ENCODE results near the gene DARS1.

Gene DARS1

DNA sequence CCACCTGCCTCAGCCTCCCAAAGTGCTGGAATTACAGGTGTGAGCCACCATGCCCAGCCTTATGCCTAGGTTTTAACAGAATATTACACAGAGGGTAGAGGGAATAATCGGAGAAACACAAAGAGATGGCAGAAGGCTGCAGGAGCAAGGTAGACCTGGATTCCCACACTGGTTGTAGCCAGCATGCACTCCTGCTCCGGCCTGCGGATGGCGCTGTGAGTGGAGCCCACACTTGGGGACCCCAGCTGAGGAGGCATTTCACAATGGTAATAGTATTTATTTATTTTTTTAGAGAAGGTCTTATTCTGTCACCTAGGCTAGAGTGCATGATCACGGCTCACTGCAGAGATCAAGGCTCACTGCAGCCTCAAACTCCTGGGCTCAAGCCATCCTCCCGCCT lies 38.8 kb upstream of the DARS1 start:
- H3K27me3 ChIP-seq (ENCODE audit: low read depth, low read length): no peaks in the 10 kb centered on the region
- H3K4me3 ChIP-seq (ENCODE audit: low read depth in 1 of 2, low read length in 2 of 2): no peak overlapping the region
- no peaks in the 10 kb centered on the region for H3K9me3 ChIP-seq (ENCODE audit: control insufficient read depth in 1 of 2, low read length in 2 of 2)
- no peak overlapping the region for H3K27ac ChIP-seq (ENCODE audit: low read length)
- peaks cover 0 to 3% of the 10 kb centered on the region in 2 donors for H3K4me1 ChIP-seq (ENCODE audit: control insufficient read depth in 1 of 2, insufficient read depth in 2 of 2, low read length in 2 of 2)
- H3K36me3 ChIP-seq (ENCODE audit: control insufficient read depth in 1 of 2, insufficient read depth in 2 of 2, low read length in 2 of 2): no peaks in the 10 kb centered on the region

DNA sequence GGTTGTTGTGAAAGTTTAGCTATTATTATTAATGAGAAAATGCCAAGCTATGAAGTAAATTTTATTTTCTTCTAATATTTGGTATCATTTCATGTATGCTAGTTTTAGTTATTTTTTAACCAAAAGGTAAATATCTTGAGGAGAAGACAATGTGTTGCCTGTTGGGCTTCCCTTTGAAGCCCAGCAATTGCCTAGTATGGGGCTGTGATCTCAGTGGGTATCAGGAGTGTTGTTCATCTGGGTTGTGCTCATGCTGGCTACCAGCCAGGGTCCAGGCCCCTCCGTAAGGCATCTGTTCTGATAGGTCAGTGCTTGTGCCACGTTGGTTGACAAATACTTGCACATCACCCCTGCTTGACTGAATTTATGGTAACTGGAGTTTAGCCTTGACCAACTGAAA lies 38.0 kb upstream of the DARS1 start:
- Histone ChIP-seq H3K4me3 (ENCODE audit: low read depth in 1 of 2, low read length in 2 of 2) (no peak overlapping the region), H3K27me3 (ENCODE audit: low read depth, low read length) (no peaks in the 10 kb centered on the region), H3K4me1 (ENCODE audit: control insufficient read depth in 1 of 2, insufficient read depth in 2 of 2, low read length in 2 of 2) (peaks cover 0 to 3% of the 10 kb centered on the region in 2 donors), H3K9me3 (ENCODE audit: control insufficient read depth in 1 of 2, low read length in 2 of 2) (no peaks in the 10 kb centered on the region), H3K27ac (ENCODE audit: low read length) (no peak overlapping the region), H3K36me3 (ENCODE audit: control insufficient read depth in 1 of 2, insufficient read depth in 2 of 2, low read length in 2 of 2) (no peaks in the 10 kb centered on the region)

GRCh38 chr2:136022396-136023146 lies 37.1 kb upstream of the DARS1 start:
- Histone ChIP-seq H3K4me1 (ENCODE audit: control insufficient read depth in 1 of 2, insufficient read depth in 2 of 2, low read length in 2 of 2) (peaks cover 0 to 3% of the 10 kb centered on the region in 2 donors), H3K27me3 (ENCODE audit: low read depth, low read length) (no peaks in the 10 kb centered on the region), H3K27ac (ENCODE audit: low read length) (no peak overlapping the region), H3K4me3 (ENCODE audit: low read depth in 1 of 2, low read length in 2 of 2) (no peak overlapping the region), H3K36me3 (ENCODE audit: control insufficient read depth in 1 of 2, insufficient read depth in 2 of 2, low read length in 2 of 2) (no peaks in the 10 kb centered on the region), H3K9me3 (ENCODE audit: control insufficient read depth in 1 of 2, low read length in 2 of 2) (no peaks in the 10 kb centered on the region)

DNA sequence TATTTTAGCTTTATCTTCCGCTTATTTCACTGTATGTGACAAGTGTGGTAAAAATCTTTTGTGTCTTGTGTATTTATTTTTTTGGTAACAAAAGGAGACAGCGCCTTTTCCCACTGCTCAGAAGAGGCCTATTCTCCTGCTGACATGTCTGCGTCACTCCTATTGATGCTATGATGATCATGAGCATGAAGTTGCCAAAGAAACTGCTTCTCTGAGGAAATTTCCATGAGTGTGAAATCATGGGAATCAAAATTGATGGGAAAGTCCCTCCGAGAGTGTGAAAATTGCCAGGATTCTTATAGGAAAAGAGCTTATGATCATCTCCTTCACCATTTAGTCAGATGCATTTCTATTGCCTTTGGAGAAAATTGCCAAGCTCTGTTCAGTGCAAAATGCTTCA lies 36.5 kb upstream of the DARS1 start:
- Histone ChIP-seq H3K4me1 (ENCODE audit: control insufficient read depth in 1 of 2, insufficient read depth in 2 of 2, low read length in 2 of 2) (peaks cover 0 to 3% of the 10 kb centered on the region in 2 donors), H3K27ac (ENCODE audit: low read length) (no peak overlapping the region), H3K36me3 (ENCODE audit: control insufficient read depth in 1 of 2, insufficient read depth in 2 of 2, low read length in 2 of 2) (no peaks in the 10 kb centered on the region)

GRCh38 chr2:136021406-136021805 lies 36.0 kb upstream of the DARS1 start:
- Histone ChIP-seq H3K27ac (ENCODE audit: low read length) (no peak overlapping the region), H3K4me1 (ENCODE audit: control insufficient read depth in 1 of 2, insufficient read depth in 2 of 2, low read length in 2 of 2) (peaks cover 0 to 3% of the 10 kb centered on the region in 2 donors), H3K36me3 (ENCODE audit: control insufficient read depth in 1 of 2, insufficient read depth in 2 of 2, low read length in 2 of 2) (no peaks in the 10 kb centered on the region), H3K9me3 (ENCODE audit: control insufficient read depth in 1 of 2, low read length in 2 of 2) (no peaks in the 10 kb centered on the region), H3K4me3 (ENCODE audit: low read depth in 1 of 2, low read length in 2 of 2) (no peak overlapping the region), H3K27me3 (ENCODE audit: low read depth, low read length) (no peaks in the 10 kb centered on the region)

More for the DNA sequence above, 36.5 kb upstream of the DARS1 start:
- Histone ChIP-seq H3K27me3 (ENCODE audit: low read depth, low read length) (no peaks in the 10 kb centered on the region), H3K9me3 (ENCODE audit: control insufficient read depth in 1 of 2, low read length in 2 of 2) (no peaks in the 10 kb centered on the region), H3K4me3 (ENCODE audit: low read depth in 1 of 2, low read length in 2 of 2) (no peak overlapping the region)

DNA sequence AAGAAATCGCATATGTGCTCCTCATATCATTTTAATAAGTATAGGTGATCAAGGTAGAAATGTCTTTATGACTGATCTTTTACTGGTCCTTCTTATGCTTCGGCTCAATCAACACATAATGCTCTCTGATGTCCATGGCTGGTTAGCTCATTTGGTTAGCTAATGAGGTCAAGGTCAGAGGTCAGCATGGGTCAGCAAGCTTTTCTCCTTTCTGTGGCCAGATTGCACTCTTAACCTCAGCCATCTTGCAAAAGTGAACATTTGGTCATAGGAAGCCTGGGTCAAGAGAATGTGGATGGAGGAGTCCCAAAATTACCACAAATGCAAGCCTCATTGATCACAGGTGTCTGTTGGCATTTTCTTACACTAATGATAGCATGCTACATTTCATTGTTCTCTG lies 35.4 kb upstream of the DARS1 start:
- Histone ChIP-seq H3K27ac (ENCODE audit: low read length) (no peak overlapping the region), H3K9me3 (ENCODE audit: control insufficient read depth in 1 of 2, low read length in 2 of 2) (no peaks in the 10 kb centered on the region), H3K36me3 (ENCODE audit: control insufficient read depth in 1 of 2, insufficient read depth in 2 of 2, low read length in 2 of 2) (no peaks in the 10 kb centered on the region), H3K4me1 (ENCODE audit: control insufficient read depth in 1 of 2, insufficient read depth in 2 of 2, low read length in 2 of 2) (peaks cover 0 to 3% of the 10 kb centered on the region in 2 donors), H3K27me3 (ENCODE audit: low read depth, low read length) (no peaks in the 10 kb centered on the region), H3K4me3 (ENCODE audit: low read depth in 1 of 2, low read length in 2 of 2) (no peak overlapping the region)

GRCh38 chr2:136019825-136020224 lies 34.4 kb upstream of the DARS1 start:
- H3K36me3 ChIP-seq (ENCODE audit: control insufficient read depth in 1 of 2, insufficient read depth in 2 of 2, low read length in 2 of 2): no peaks in the 10 kb centered on the region
- H3K27me3 ChIP-seq (ENCODE audit: low read depth, low read length): no peaks in the 10 kb centered on the region
- H3K27ac ChIP-seq (ENCODE audit: low read length): no peak overlapping the region
- no peaks in the 10 kb centered on the region for H3K9me3 ChIP-seq (ENCODE audit: control insufficient read depth in 1 of 2, low read length in 2 of 2)
- H3K4me1 ChIP-seq (ENCODE audit: control insufficient read depth in 1 of 2, insufficient read depth in 2 of 2, low read length in 2 of 2): no peaks in the 10 kb centered on the region
- H3K4me3 ChIP-seq (ENCODE audit: low read depth in 1 of 2, low read length in 2 of 2): no peak overlapping the region

GRCh38 chr2:136019306-136019705 lies 33.9 kb upstream of the DARS1 start:
- H3K27ac ChIP-seq (ENCODE audit: low read length): no peak overlapping the region
- H3K4me3 ChIP-seq (ENCODE audit: low read depth in 1 of 2, low read length in 2 of 2): no peak overlapping the region
- H3K9me3 ChIP-seq (ENCODE audit: control insufficient read depth in 1 of 2, low read length in 2 of 2): no peaks in the 10 kb centered on the region
- peaks cover 0 to 5% of the 10 kb centered on the region in 2 donors for H3K4me1 ChIP-seq (ENCODE audit: control insufficient read depth in 1 of 2, insufficient read depth in 2 of 2, low read length in 2 of 2)
- H3K36me3 ChIP-seq (ENCODE audit: control insufficient read depth in 1 of 2, insufficient read depth in 2 of 2, low read length in 2 of 2): no peaks in the 10 kb centered on the region
- H3K27me3 ChIP-seq (ENCODE audit: low read depth, low read length): no peaks in the 10 kb centered on the region

GRCh38 chr2:136017786-136018185 lies 32.4 kb upstream of the DARS1 start:
- H3K4me1 ChIP-seq (ENCODE audit: control insufficient read depth in 1 of 2, insufficient read depth in 2 of 2, low read length in 2 of 2): peaks cover 5% of the 10 kb centered on the region in 2 donors
- no peaks in the 10 kb centered on the region for H3K36me3 ChIP-seq (ENCODE audit: control insufficient read depth in 1 of 2, insufficient read depth in 2 of 2, low read length in 2 of 2)
- no peak overlapping the region for H3K4me3 ChIP-seq (ENCODE audit: low read depth in 1 of 2, low read length in 2 of 2)
- no peak overlapping the region for H3K27ac ChIP-seq (ENCODE audit: low read length)
- no peaks in the 10 kb centered on the region for H3K9me3 ChIP-seq (ENCODE audit: control insufficient read depth in 1 of 2, low read length in 2 of 2)
- no peaks in the 10 kb centered on the region for H3K27me3 ChIP-seq (ENCODE audit: low read depth, low read length)

- Histone ChIP-seq H3K4me3 (ENCODE audit: low read depth in 1 of 2, low read length in 2 of 2) (no peak overlapping the region), H3K27me3 (ENCODE audit: low read depth, low read length) (no peaks in the 10 kb centered on the region), H3K9me3 (ENCODE audit: control insufficient read depth in 1 of 2, low read length in 2 of 2) (no peaks in the 10 kb centered on the region), H3K36me3 (ENCODE audit: control insufficient read depth in 1 of 2, insufficient read depth in 2 of 2, low read length in 2 of 2) (no peaks in the 10 kb centered on the region), H3K4me1 (ENCODE audit: control insufficient read depth in 1 of 2, insufficient read depth in 2 of 2, low read length in 2 of 2) (peaks cover 5% of the 10 kb centered on the region in 2 donors), H3K27ac (ENCODE audit: low read length) (no peak overlapping the region)
These were observed 31.4 kb upstream of the DARS1 start for GRCh38 chr2:136016836-136017235.

DNA sequence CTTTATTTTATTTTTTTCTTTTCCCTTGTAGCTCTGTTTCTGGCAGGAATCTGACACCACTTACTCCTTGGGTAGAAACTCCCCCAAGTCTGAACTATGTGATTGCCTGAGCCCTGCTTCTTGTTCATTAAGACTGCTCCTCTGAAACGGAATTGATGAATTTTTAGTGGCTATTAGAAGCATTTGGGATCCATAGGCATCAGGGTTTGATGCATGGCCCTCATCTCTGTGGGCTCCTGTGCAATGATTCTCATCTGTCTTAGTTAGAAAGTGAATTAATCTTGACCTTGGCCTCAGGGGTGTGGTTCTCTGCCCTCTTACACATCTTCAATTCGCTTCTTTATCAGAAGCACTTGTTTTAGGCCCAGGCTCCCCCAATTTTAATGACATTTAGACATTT lies 31.0 kb upstream of the DARS1 start:
- no peak overlapping the region for H3K27ac ChIP-seq (ENCODE audit: low read length)
- H3K4me1 ChIP-seq (ENCODE audit: control insufficient read depth in 1 of 2, insufficient read depth in 2 of 2, low read length in 2 of 2): peaks cover 5% of the 10 kb centered on the region in 2 donors
- no peaks in the 10 kb centered on the region for H3K27me3 ChIP-seq (ENCODE audit: low read depth, low read length)
- H3K9me3 ChIP-seq (ENCODE audit: control insufficient read depth in 1 of 2, low read length in 2 of 2): no peaks in the 10 kb centered on the region
- no peaks in the 10 kb centered on the region for H3K36me3 ChIP-seq (ENCODE audit: control insufficient read depth in 1 of 2, insufficient read depth in 2 of 2, low read length in 2 of 2)
- H3K4me3 ChIP-seq (ENCODE audit: low read depth in 1 of 2, low read length in 2 of 2): no peak overlapping the region

DNA sequence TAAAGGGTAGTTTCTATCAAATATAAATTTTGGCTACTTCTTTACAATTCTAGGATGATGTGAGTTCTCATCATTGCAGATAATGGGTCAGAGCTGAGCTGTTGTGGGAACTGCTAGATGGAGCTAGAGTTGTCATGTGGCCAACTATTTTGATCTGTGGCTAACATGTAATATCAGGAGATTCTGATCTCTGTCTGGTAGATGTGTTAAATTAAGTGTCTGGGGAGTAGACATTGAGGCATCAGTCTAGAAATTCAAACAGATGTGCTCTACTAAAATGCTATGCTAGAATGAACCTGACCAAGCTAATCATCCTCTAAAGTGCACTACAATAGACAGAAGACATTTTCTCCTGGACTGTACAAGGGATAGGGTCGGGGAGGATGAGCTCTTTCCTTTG lies 30.3 kb upstream of the DARS1 start:
- no peak overlapping the region for H3K4me3 ChIP-seq (ENCODE audit: low read depth in 1 of 2, low read length in 2 of 2)
- H3K4me1 ChIP-seq (ENCODE audit: control insufficient read depth in 1 of 2, insufficient read depth in 2 of 2, low read length in 2 of 2): peaks cover 5% of the 10 kb centered on the region in 2 donors

More for the DNA sequence above, 30.3 kb upstream of the DARS1 start:
- no peaks in the 10 kb centered on the region for H3K36me3 ChIP-seq (ENCODE audit: control insufficient read depth in 1 of 2, insufficient read depth in 2 of 2, low read length in 2 of 2)
- no peaks in the 10 kb centered on the region for H3K9me3 ChIP-seq (ENCODE audit: control insufficient read depth in 1 of 2, low read length in 2 of 2)
- no peaks in the 10 kb centered on the region for H3K27me3 ChIP-seq (ENCODE audit: low read depth, low read length)
- no peak overlapping the region for H3K27ac ChIP-seq (ENCODE audit: low read length)

Measured in muscle layer of duodenum (tissue), 2 donors.